HPDE6-E6E7 (cell line): ENCODE results near the gene PLA2G15.

Experiments
- DNase-seq: peaks from one replicate; pipeline ENCODE4 v3.0.0; 2011; ENCODE audit warnings: missing footprints; ENCODE audit errors: extremely low spot score

Gene PLA2G15

GRCh38 chr16:68298907-68299561 lies 53.9 kb downstream of the PLA2G15 start:
- no peak for DNase-seq

DNA sequence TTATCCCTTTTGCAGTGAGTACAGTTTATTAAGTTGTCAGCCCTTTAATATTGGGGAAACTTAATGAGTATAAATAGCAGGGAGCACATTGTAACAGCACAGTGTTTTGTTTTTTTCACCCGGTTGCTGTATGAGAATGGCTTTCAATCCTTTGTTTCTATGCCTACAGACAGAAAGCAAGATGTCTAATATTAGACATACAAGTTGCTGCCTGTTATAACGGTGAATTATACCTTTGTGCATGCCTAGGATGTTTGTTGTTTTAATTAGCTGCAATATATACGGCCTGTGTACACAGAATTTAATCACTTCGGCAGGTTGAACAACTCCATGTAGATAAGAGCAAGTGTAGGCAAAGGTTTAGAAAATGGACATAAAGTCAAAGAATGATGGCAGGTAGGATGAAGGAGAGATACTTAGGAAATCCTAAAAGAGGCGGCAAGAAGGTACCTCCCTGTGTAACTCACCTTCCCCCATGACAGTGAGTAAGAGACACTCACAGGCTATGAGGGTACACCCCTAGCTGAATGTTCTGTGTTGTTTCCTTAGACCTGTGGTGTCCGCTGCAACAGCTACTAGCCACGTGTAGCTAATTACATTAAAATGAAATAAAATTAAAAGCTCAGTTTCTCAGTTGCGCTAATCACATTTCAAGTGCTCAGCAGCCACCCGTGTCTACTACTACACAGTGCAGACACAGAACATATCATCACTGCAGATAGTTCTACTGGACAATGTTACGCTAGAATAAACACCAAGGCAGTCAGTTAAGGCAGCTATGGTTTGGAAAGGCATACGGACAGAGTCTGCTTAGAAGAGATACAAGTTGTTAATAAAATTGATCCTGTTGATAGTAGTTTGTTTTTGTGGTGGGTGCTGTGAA lies 54.6 kb downstream of the PLA2G15 start:
- no peak for DNase-seq

DNA sequence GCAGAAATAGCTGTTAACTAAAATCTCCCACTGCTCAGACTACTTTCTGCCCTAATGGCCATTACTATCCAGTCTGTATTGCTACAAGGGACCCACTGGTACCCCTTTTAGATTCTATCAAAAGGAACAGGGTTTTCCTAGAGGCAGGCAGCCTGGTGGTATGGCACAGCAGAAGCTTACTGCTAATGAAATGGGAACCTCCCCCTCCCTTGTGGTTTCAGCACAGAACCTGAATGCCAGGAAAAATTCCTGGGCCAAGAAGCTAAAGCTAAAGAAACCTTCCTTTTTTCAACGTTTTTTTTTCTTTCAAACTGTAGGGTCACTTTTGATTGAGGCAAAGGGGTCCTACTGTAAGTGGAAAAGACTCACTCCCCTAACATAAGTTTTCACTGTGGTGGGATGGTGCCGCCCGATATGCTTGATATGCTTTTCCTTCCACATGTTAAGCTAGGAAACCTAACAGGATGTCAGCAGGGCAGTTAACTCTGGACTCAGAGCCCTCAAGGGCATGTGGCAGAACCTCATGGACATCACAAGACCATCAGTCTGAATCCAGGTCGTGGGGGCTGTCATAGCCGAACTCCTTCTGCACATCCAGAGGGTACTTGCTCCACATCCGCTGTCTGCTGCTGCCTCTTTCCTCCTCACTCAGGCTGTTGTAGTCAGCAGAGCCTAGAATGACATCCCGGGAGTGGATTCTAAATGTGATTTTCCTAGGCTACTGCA lies 55.7 kb downstream of the PLA2G15 start:
- DNase-seq: no peak

DNA sequence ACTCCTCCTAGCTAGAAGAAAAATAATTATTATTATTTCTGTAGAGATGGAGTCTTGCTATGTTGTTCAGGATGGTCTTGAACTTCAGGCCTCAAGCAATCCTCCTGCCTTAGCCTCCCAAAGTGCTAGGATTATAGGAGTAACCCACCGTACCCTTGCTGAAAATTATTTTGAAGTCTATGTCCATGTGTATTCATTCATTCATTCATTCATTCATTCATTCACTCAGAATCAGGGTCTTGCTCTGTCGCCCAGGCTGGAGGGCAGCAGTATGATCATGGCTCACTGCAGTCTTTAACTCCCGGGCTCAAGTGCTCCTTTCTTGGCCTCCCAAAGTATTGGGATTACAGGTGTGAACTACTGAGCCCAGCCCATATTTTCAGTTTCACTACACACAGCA lies 61.5 kb downstream of the PLA2G15 start:
- no peak for DNase-seq

- DNase-seq: no peak
Observed at GRCh38 chr16:68309799-68310198, 64.6 kb downstream of the PLA2G15 start.

DNA sequence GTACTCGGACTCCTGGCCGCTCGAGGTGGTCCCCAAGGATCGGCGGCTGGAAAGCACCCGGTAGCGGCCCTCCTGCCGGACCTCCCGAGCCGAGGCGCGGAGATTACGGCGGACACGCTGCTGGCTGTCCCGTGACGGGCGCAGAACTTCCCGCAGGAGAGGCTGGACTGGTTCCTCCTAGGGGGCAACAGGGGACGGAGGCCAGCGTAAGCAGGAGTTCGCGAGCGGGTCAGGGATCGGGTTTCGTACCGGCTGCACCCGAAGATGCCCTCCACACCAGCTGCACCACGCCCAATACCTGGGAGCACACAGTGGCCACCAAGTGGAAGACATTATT lies 65.2 kb downstream of the PLA2G15 start:
- peak; percentile 60 for DNase-seq
